ENCODE results near the gene TCHHL1. TPM values are rescaled to one million over a fixed set of nuclear protein-coding genes. Genes with fewer than 3 reads are reported as not detected.

TCHHL1 gene
- total RNA-seq, 1 donor from 2014 or later: 6.5 TPM

- no peaks in the 10 kb centered on the region for H3K36me3 Mint-ChIP-seq
Observed at GRCh38 chr1:152118915-152119314, 30.1 kb upstream of the TCHHL1 start.

GRCh38 chr1:152115344-152115743, 26.5 kb upstream of the TCHHL1 start, which contains the start of gene TCHH:
Gene TCHH (minus strand): TSS chr1:152115444. CDS start chr1:152114080, 1,364 bp downstream.
- no peak for TF ChIP-seq CTCF (conservative IDR thresholded peaks at IDR 0.05)
- H3K27me3 Mint-ChIP-seq: peaks cover 30% of the 10 kb centered on the region
- no peak within 1 kb of the TSS for H3K27ac Mint-ChIP-seq
- no peaks in the 10 kb centered on the region for H3K4me1 Mint-ChIP-seq (ENCODE audit: unreplicated experiment)
- no peaks in the 10 kb centered on the region for H3K36me3 Mint-ChIP-seq
- H3K4me3 Mint-ChIP-seq: no peak within 1 kb of the TSS
- H3K9me3 Mint-ChIP-seq: no peaks in the 10 kb centered on the region
- DNase-seq (ENCODE audit: extremely low spot score, unreplicated experiment): no peak

More at GRCh38 chr1:152118915-152119314, 30.1 kb upstream of the TCHHL1 start:
- TF ChIP-seq CTCF (conservative IDR thresholded peaks at IDR 0.05): no peak
- DNase-seq (ENCODE audit: extremely low spot score, unreplicated experiment): no peak
- Mint-ChIP-seq H3K27me3 (peaks cover 37% of the 10 kb centered on the region), H3K4me1 (ENCODE audit: unreplicated experiment) (no peaks in the 10 kb centered on the region), H3K9me3 (no peaks in the 10 kb centered on the region), H3K27ac (no peak overlapping the region), H3K4me3 (no peak overlapping the region)

DNA sequence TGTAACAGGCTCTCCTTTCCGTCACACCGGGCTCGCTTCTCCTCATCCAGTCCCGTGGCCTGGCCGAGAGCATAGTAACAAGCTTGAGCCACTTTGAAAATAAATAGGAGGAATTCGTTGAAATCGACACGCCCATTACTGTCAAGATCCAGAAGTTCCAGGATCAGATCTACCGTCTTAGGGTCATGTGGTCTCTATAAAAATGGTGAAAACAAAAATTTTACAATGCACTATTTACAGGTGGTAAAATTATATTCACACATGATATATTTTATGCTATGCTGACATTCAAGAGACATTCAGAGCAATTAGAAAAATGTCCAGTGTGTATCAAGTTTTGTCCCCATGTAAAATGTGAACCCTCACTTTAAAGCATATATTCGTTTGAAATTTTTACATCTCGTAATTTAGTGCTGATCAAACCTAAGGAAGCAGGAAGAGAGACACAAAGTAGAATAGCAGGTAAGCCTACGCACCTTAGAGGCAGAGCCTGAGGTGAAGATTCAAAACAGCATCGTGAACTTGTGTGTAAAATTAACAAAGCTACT, 24.1 kb upstream of the TCHHL1 start:
- Mint-ChIP-seq H3K36me3 (peaks cover 4% of the 10 kb centered on the region), H3K4me3 (no peak overlapping the region), H3K27ac (no peak overlapping the region), H3K4me1 (ENCODE audit: unreplicated experiment) (no peaks in the 10 kb centered on the region), H3K9me3 (no peaks in the 10 kb centered on the region), H3K27me3 (peaks cover 19% of the 10 kb centered on the region)
- TF ChIP-seq CTCF (conservative IDR thresholded peaks at IDR 0.05): no peak
- no peak for DNase-seq (ENCODE audit: extremely low spot score, unreplicated experiment)

DNA sequence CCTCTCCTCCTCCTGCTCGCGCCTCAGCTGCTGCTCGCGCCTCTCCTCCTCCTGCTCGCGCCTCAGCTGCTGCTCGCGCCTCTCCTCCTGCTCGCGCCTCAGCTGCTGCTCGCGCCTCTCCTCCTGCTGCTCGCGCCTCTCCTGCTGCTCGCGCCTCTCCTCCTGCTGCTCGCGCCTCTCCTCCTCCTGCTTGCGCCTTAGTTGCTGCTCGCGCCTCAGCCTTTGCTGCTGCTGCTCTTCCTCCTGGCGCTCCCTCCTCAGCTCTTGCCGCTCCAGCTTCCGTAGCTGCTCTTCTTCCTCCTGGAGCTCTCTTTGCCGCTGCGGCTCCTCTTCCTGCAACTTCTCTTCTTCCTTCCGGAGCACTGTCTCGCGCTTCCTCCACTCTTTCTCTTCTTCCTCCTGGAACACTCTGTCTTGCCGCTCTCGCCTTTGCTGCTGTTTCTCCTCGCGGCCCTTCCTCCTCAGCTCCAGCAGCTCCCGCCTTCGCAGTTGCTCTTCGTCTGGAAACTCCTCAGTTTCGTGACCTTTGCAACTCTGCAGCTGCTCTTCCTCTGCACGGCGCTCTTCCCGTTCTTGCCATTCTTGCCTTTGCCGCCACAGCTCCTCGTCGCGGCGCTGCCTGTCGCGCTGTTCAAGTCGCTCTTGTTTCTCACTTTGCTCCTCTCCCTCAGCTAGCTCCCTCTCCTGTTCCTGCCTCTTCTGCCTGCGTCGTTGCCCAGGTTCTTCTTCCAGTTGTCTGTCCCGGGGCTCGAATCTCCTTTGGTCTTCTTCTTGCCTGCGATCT, 23.4 kb upstream of the TCHHL1 start:
- Mint-ChIP-seq H3K36me3 (peaks cover 8% of the 10 kb centered on the region), H3K4me3 (no peak overlapping the region), H3K4me1 (ENCODE audit: unreplicated experiment) (no peaks in the 10 kb centered on the region), H3K27me3 (peaks cover 16% of the 10 kb centered on the region), H3K27ac (no peak overlapping the region), H3K9me3 (no peaks in the 10 kb centered on the region)
- TF ChIP-seq CTCF (conservative IDR thresholded peaks at IDR 0.05): no peak
- no peak for DNase-seq (ENCODE audit: extremely low spot score, unreplicated experiment)

DNA sequence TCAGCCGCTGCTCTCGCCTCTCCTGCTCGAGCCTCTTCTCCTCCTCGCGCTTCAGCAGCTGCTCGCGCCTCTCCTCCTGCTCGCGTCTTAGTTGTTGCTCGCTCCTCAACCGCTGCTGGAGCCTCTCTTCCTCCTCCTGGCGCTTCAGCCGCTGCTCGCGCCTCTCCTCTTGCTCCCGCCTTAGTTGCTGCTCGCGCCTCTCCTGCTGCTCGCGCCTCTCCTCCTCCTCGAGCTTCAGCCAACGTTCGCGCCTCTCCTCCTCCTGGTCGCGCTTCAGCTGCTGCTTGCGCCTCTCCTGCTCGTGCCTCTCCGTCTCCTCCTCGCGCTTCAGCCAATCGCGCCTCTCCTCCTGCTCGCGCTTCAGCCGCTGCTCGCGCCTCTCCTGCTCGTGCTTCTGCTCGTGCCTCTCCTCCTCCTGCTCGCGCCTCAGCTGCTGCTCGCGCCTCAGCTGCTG, 22.7 kb upstream of the TCHHL1 start:
- no peak for DNase-seq (ENCODE audit: extremely low spot score, unreplicated experiment)
- H3K4me3 Mint-ChIP-seq: no peak overlapping the region
- H3K27me3 Mint-ChIP-seq: peaks cover 8% of the 10 kb centered on the region
- H3K27ac Mint-ChIP-seq: no peak overlapping the region
- H3K4me1 Mint-ChIP-seq (ENCODE audit: unreplicated experiment): no peaks in the 10 kb centered on the region
- peaks cover 8% of the 10 kb centered on the region for H3K36me3 Mint-ChIP-seq
- no peak for TF ChIP-seq CTCF (conservative IDR thresholded peaks at IDR 0.05)
- H3K9me3 Mint-ChIP-seq: no peaks in the 10 kb centered on the region
